ENCODE data around the gene MSRB3. TPM values are rescaled to one million over a fixed set of nuclear protein-coding genes. Genes with fewer than 3 reads are reported as not detected.

The MSRB3 gene
- total RNA-seq, 1 donor: 55.1 TPM

GRCh38 chr12:65343230-65343629 lies 64.7 kb downstream of the MSRB3 start:
- no peak for TF ChIP-seq CTCF (IDR thresholded peaks at IDR 0.05; ENCODE audit: insufficient read depth, low read length)
- no peak for DNase-seq (ENCODE audit: low read depth)
- H3K4me3 ChIP-seq (ENCODE audit: low read depth, low read length): no peak overlapping the region

- H3K4me3 ChIP-seq (ENCODE audit: low read depth, low read length): no peak overlapping the region
- no peak for TF ChIP-seq CTCF (IDR thresholded peaks at IDR 0.05; ENCODE audit: insufficient read depth, low read length)
- no peak for DNase-seq (ENCODE audit: low read depth)
Observed at GRCh38 chr12:65343801-65344200, 65.3 kb downstream of the MSRB3 start.

- H3K4me3 ChIP-seq (ENCODE audit: low read depth, low read length): no peak overlapping the region
- peak; percentile 7 for DNase-seq (ENCODE audit: low read depth)
- TF ChIP-seq CTCF (IDR thresholded peaks at IDR 0.05; ENCODE audit: insufficient read depth, low read length): no peak
Observed at GRCh38 chr12:65355461-65355860, 77.0 kb downstream of the MSRB3 start.

GRCh38 chr12:65362234-65363031 lies 84.0 kb downstream of the MSRB3 start:
- DNase-seq (ENCODE audit: low read depth): no peak
- H3K4me3 ChIP-seq (ENCODE audit: low read depth, low read length): no peak overlapping the region
- no peak for TF ChIP-seq CTCF (IDR thresholded peaks at IDR 0.05; ENCODE audit: insufficient read depth, low read length)

- DNase-seq (ENCODE audit: low read depth): peak; percentile 25
- no peak overlapping the region for H3K4me3 ChIP-seq (ENCODE audit: low read depth, low read length)
Observed at GRCh38 chr12:65364046-65364445, 85.6 kb downstream of the MSRB3 start.

GRCh38 chr12:65367396-65367795 lies 88.9 kb downstream of the MSRB3 start:
- no peak for TF ChIP-seq CTCF (IDR thresholded peaks at IDR 0.05; ENCODE audit: insufficient read depth, low read length)
- no peak overlapping the region for H3K4me3 ChIP-seq (ENCODE audit: low read depth, low read length)
- DNase-seq (ENCODE audit: low read depth): no peak

More at GRCh38 chr12:65364046-65364445, 85.6 kb downstream of the MSRB3 start:
- no peak for TF ChIP-seq CTCF (IDR thresholded peaks at IDR 0.05; ENCODE audit: insufficient read depth, low read length)
